Fibroblast of mammary gland (primary cell): Measurements from ENCODE around the gene CHST1.

Experiments
- DNase-seq: peaks from one replicate; pipeline ENCODE4 v3.0.0-alpha.2; 2010; ENCODE audit warnings: low read depth
- H3K4me3 ChIP-seq: 2 replicates; pipeline ENCODE4 v1.5.1; 2011; ENCODE audit warnings: low read depth, mild to moderate bottlenecking, low read length, moderate library complexity; ENCODE audit not compliant: control insufficient read depth
- CTCF ChIP-seq: conservative IDR thresholded peaks from 2 replicates; pipeline ENCODE4 v1.5.1; 2011; ENCODE audit warnings: low read depth, low read length, inconsistent platforms; ENCODE audit not compliant: control insufficient read depth, insufficient read depth

The CHST1 gene

GRCh38 chr11:45651156-45651555 is 14.3 kb downstream of the CHST1 start:
- no peak for TF ChIP-seq CTCF
- DNase-seq: no peak
- no peak overlapping the region for H3K4me3 ChIP-seq

GRCh38 chr11:45650166-45651095 is 15.0 kb downstream of the CHST1 start:
- TF ChIP-seq CTCF: no peak
- no peak for DNase-seq
- no peak overlapping the region for H3K4me3 ChIP-seq

DNA sequence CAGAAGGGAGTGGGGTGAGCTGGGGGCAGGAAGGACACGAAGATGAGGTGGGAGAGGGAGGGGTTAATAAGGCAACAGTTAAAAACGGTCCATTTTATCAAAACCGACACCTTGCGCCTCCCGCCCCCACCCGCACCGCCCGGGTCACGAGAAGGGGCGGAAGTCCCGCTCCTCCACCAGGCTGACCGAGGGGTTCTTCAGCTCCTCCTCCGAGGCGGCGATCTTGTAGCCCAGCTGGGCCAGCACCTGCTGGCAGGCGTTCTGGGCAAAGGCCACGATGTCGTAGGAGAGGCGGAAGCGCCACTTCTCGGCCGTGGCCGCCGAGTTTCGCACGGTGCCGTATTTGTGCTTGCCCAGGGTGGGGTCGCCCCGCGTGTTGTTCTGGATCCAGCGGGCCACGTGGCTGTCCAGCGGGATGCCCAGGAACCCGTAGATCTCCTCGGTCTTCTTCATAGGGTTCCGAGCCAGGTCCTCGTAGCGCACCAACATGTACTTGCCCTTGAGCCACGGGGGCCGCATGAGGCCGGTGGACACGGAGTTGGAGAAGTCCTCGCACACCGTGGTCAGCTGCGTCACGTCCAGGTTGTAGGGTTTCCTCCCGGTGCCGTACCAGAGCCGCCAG is 15.8 kb downstream of the CHST1 start:
- no peak overlapping the region for H3K4me3 ChIP-seq
- no peak for DNase-seq
- TF ChIP-seq CTCF: no peak

GRCh38 chr11:45648931-45649330 is 16.5 kb downstream of the CHST1 start:
- no peak for TF ChIP-seq CTCF
- H3K4me3 ChIP-seq: no peak overlapping the region
- no peak for DNase-seq

GRCh38 chr11:45647786-45648185 is 17.6 kb downstream of the CHST1 start:
- no peak overlapping the region for H3K4me3 ChIP-seq
- DNase-seq: no peak
- no peak for TF ChIP-seq CTCF

GRCh38 chr11:45647329-45647728 is 18.1 kb downstream of the CHST1 start:
- H3K4me3 ChIP-seq: no peak overlapping the region
- no peak for DNase-seq
- TF ChIP-seq CTCF: no peak
